CD4-positive, alpha-beta T cell treated with Interleukin-4 for 4 hours (primary cell): ENCODE measurements around the gene SAFB.

Experiments
- DNase-seq: peaks from one replicate; pipeline ENCODE4 v3.0.0-alpha.2; 2020

Gene SAFB

DNA sequence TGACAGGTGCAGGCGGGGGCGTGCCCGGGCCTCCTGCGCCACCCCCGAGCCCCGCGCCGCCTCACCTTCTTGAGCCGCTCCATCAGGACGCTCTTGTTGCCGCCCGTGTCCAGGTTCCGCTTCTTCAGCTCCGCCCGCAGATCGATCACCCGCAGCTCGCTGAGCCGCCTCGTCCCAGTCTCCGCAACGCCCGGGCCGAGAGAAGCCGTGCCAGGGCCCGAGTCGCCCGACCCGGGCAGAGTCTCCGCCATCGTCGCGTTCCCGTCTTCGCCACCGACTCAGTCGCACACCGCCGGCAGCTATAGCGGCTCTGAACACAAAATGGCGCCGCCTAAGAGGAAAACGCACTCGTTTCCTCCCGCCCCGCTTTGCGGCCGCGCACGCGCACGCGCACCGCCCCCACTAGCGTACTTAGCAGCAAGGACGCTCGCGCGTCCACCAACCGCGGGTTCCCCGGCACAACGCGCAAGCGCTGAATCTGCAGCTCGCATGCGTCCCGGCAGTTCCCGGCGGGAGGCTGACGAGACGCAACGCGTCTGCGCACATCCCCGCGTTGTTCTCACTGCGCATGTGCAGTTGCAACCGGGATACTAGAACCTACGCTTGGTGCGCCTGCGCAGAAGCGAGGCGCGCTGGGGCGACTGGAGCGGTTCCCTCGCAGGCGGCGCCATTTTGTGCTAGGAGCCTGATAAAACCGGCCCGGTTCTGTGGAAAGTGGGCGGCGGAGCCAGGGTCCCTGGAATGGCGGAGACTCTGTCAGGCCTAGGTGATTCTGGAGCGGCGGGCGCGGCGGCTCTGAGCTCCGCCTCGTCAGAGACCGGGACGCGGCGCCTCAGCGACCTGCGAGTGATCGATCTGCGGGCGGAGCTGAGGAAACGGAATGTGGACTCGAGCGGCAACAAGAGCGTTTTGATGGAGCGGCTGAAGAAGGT, at the start of gene SAFB, which contains the start of gene SAFB2:
SAFB (plus strand) TSS at position 619 of the 932 bp plus-strand sequence; CDS start at position 742, 123 bp downstream.
SAFB2 (minus strand) TSS at position 312 of the 932 bp plus-strand sequence; CDS start at position 251, 61 bp downstream.
- peak; percentile 100 for DNase-seq

DNA sequence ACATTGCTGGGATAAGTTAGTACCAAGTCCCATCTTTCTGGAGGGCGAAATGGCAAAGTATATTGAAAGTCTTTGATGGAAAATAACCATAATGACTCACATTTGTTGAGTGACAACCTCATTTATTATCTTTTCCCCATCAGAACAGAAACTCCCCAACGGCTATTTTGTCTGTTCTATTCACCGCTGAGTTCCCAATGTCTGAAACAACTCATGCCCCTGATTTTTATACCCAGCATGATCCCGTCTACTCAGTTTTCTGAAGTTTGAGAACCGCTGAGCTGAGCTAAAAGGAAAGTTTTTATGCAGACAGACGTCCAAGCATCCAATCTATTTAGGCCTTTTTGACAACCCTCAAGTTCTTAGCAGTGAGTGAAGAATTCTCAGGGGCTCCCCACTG, 47.3 kb upstream of the SAFB start:
- DNase-seq = no peak

- DNase-seq = peak; percentile 57
Observed at GRCh38 chr19:5578097-5578846, 44.6 kb upstream of the SAFB start.

DNA sequence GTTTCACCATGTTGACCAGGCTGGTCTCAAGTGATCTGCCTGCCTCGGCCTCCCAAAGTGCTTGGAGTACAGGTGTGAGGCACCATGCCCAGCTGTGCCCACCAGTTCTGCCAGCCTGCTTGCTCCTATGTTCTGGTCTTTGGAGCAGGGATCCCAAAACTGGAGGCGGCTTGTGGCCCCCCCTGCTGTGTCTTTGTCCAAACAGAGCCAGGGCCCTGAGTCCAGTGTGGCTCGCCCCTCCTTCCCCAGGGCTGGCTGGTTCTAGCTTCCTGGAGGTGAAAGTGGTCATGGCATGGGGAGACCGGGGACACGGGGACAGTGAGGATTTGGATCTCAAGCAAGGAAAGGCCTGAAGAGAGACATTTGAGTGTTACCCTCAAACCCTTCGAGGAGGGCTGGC, 43.6 kb upstream of the SAFB start:
- DNase-seq = no peak

DNA sequence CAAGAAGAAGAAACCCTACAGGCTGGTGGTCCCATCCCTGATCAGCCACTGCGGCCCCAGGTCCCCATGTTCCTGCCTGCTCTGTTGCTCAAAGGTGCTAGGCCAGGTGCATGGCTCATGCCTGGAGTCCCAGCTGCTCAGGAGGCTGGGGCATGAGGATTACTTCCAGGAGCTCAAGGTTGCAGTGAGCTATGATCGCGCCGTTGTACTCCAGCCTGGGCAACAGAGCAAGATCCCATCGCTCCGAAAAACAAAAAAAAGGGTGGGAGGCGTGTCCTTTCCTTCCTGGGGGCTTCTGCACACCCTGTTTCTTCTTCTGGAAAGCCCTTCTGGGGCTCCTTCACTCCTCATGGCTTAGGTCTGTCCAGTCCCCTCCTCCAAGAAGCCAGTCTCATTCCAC, 43.2 kb upstream of the SAFB start:
- DNase-seq = no peak

DNA sequence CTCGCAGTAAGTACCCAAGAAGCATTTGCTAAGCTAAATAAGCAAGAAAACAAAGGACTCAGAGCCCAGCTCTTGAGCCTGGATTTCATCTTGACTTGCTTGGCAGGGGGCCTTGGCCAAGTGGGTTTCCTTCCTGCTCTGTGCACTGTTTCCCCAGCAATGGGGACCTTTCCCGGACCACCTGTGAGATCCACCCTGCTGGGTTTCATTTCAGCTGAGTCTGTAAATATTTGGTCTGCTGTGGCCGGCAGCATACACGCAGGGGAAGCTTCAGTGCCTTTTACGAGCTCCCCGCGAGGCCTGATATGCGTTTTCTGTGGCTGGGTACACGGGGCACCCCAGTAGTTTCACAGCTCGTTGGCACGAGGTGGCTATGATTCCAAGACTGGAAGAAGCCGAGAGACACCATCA, 42.7 kb upstream of the SAFB start:
- no peak for DNase-seq

DNA sequence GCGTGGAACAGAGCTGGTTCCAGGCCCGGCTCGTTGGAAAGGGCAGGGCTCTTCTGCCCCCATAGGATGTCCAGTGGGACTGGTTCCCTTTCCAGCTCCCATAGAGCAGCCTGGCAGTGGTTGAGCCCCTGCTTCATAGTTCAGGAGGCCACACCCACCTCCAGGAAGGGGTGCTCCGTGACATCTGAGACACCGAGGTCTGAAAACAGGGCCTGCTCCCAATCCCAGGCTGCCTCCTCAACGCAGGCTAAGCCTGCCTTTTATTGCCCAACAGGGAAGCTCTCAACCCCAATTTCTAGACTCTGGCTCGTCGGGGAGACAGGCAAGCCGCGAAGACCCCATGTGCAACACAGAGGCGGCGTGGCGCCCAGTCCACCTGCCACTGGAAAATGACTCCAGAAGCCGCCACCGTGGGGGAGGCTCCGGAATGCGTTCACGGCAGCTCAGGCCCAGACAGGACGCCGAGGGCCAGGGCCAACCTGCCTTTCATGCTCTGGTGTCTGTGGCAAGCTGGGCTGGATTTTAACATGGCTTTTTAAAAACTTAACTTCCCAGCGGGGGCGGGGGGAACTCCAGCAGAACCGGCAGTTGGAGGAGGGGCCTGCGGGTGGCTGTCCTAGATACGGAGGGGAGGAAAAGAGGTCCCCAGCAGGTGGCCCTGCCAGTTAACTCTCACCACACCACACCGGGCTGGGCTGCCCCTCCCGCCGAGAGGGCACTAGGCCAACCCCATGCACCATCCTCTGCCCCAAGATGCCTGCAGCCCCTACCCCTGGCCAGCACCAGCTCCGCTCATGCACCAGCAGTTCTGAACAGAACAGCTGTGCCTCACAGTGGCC, 37.2 kb upstream of the SAFB start:
- DNase-seq = peak; percentile 8

DNA sequence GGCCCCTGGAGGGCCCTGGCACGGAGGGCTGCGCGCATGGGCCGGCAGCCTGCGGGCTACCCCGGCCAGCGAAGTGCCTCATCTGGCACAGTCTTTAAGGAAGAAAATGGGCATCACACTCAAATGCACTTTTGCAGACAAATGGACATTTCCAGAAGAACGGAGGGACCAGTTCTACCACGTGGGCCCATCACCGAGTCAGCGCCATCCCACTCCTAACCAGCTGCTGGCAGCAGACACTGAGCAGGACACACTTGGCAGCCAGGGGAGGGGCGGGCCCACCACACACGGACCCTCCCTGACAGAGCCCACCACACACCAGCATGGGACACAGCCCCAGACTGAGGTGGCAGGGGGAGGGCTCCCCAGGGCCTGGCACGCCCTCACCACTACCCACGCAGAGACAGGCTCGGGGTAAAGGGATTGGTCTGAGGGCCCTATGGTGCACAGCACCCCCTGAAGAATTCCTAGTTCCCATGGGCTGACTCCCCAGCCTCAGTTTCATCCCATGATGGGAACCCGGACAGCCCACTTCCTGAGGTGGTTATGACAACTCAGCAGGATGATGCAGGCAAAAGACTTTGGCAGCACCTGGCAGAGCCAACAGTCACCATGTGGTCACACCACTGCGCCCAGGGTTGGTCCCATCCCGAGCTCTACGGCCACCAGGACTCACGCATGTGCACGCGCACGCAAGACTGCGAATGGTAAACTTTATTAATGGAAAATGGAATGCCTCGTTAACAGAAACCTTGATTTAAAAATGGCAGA, 36.4 kb upstream of the SAFB start:
- no peak for DNase-seq

- no peak for DNase-seq
Observed at GRCh38 chr19:5587071-5587455, 35.8 kb upstream of the SAFB start.

- no peak for DNase-seq
Observed at GRCh38 chr19:5587661-5588060, 35.2 kb upstream of the SAFB start.

GRCh38 chr19:5588441-5588840, 34.4 kb upstream of the SAFB start:
- no peak for DNase-seq

GRCh38 chr19:5588906-5589676, 33.8 kb upstream of the SAFB start:
- DNase-seq = no peak

- no peak for DNase-seq
Observed at GRCh38 chr19:5590151-5590864, 32.6 kb upstream of the SAFB start.

DNA sequence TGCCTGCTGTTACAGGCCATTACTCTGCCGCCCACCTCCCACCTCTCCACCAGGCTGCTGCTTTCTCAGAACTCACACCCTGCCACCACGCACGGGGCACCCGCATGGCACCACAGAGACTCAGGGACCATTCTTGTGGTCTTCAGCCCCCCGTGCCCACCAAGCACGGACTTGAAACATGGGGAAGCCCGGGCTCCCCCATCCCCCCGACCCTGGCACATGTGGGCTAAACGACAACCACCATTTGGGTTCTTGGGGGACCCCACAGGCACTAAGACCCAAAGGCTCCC, 32.1 kb upstream of the SAFB start:
- no peak for DNase-seq

DNA sequence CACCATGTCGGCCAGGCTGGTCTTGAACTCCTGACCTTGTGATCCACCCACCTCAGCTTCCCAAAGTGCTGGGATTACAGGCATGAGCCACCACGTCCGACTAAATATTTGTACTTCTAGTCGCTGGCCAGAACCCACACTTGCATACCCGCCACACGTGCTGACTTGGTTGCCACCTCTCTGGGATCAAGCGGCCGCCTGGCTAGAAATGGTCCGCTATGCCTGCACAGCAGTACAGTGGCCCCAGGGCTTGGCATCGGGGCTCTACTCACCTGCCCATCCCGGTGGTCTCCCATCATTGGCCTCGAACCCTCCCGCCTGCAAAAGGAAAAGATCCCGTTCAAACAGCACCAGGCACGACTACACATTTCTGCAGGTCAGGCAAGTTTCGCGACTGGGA, 31.4 kb upstream of the SAFB start:
- DNase-seq = no peak

- no peak for DNase-seq
Observed at GRCh38 chr19:5592531-5593342, 30.1 kb upstream of the SAFB start.

DNA sequence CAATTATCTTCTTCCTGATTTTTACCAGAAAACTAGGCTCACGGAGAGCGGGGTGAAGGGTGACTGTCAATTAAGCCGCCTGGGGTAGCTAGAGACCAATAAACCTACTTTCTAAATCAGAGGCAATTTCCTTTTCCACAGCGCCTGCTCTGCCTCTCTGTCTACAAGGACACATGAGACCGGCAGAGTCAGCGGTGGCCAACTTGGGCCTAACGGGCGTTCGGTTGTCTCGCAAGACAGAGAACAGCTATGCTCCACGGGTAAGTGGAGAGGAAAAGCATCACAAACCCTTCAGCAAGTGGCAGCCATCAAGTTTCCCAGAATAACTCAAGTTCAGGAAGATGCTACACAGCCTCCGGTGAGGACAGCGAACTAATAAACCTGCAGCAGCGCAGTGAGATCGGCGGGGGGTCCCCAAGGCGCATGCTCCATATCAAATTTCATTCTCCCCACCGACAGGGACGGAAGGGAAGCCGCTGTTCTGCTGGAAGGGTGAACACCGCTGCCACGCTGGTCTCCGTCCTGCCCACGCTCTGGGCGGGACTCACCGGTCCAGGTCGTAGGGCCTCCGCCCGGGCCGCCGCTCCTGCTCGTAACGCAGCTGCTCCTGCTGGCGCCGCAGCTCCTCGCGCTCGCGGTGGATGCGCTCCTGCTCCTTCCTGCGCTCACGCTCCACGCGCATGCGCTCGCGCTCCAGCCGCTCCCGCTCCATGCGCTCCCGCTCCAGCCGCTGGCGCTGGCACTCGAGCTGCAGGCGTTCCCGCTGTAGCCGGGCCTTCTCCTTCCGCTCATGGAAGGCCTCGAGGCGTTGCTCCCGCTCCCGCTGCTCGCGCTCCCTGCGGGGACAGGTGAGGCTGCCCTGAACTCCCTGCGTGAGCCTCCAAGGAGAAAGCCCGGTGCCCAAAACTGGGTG, 29.3 kb upstream of the SAFB start:
- no peak for DNase-seq

DNA sequence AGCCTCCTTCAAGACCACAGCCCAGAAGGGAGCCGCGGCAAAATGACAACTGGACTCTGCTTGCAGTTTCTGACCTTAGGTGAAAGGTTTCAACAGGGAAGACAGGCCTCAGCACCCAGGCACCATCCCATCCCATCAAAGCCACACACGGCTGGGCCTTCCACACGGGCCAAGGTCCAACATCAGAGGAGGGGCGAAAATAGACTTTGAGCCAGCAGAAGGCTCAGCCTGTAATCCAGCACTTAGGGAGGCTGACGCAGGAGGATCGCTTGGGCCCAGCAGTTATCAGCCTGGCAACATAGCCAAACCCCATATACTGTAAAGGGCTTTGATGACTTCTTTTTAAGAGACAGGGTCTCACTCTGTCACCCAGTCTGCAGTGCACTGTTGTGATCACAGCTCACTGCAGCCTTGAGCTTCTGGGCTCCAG, 28.3 kb upstream of the SAFB start:
- no peak for DNase-seq

GRCh38 chr19:5595129-5595528, 27.8 kb upstream of the SAFB start:
- no peak for DNase-seq
